IMR-90 (cell line): Measurements from ENCODE around the gene GBE1. TPM values are rescaled to one million over a fixed set of nuclear protein-coding genes. Genes with fewer than 3 reads are reported as not detected.

ENCODE experiments used
- ATAC-seq: fragments of 200-7000 bp; cut with Tn5 transposase; 2 replicates; pipeline ENCODE4 v1.9.1; 2020; ENCODE audit warnings: low read depth, mild to moderate bottlenecking, moderate library complexity
- BruUV-seq: library from RNA; stranded (reverse); fragments of 400-500 nt; replicated peaks from 2 replicates; lab custom pipeline; 2021; lab: Mats Ljungman, UMichigan
- CTCF ChIA-PET: fragments of 300-600 bp; formaldehyde crosslinking; extraction: SDS; loops from one replicate; lab custom pipeline; 2021; ENCODE audit warnings: antibody characterized with exemption; lab: Yijun Ruan, JAX
- POLR2A ChIA-PET: fragments of 300-600 bp; sonication (Branson Sonifier 250); formaldehyde crosslinking; loops from one replicate; lab custom pipeline; 2022; ENCODE audit warnings: antibody characterized with exemption; ENCODE audit not compliant: unreplicated experiment; lab: Charles Lee
- DNase-seq: peaks from one replicate; pipeline ENCODE4 v3.0.0; 2013
- H2AFZ ChIP-seq: replicated peaks from 2 replicates; pipeline ENCODE3; 2013; ENCODE audit warnings: low read length, mild to moderate bottlenecking; ENCODE audit not compliant: poor library complexity
- H2AK5ac ChIP-seq: 2 replicates; pipeline ENCODE4 v1.6.1; 2013; ENCODE audit warnings: low read depth, low read length, inconsistent platforms
- H2AK9ac ChIP-seq: replicated peaks from 2 replicates; pipeline ENCODE3; 2013; ENCODE audit warnings: mild to moderate bottlenecking, low read depth, low read length, moderate library complexity; ENCODE audit not compliant: poor library complexity
- H2BK120ac ChIP-seq: 2 replicates; pipeline ENCODE4 v1.6.1; 2013; ENCODE audit warnings: low read depth, low read length, inconsistent platforms
- H2BK15ac ChIP-seq: 3 replicates; pipeline ENCODE4 v1.6.1; 2013; ENCODE audit warnings: low read depth, low read length, inconsistent platforms
- H2BK20ac ChIP-seq: 2 replicates; pipeline ENCODE4 v1.6.1; 2013; ENCODE audit warnings: low read depth, mild to moderate bottlenecking, inconsistent platforms, low read length, moderate library complexity
- H2BK5ac ChIP-seq: 2 replicates; pipeline ENCODE4 v1.6.1; 2013; ENCODE audit warnings: mild to moderate bottlenecking, low read depth, low read length, inconsistent platforms; ENCODE audit not compliant: poor library complexity, severe bottlenecking
- H3K14ac ChIP-seq: replicated peaks from 2 replicates; pipeline ENCODE4 v1.6.1; 2013; ENCODE audit warnings: low read depth, low read length, inconsistent platforms
- H3K18ac ChIP-seq: 2 replicates; pipeline ENCODE4 v1.6.1; 2013; ENCODE audit warnings: low read depth, low read length, control low read depth
- H3K23ac ChIP-seq: 2 replicates; pipeline ENCODE4 v1.6.1; 2013; ENCODE audit warnings: low read depth, low read length, inconsistent platforms
- H3K27ac ChIP-seq: 2 replicates; pipeline ENCODE4 v1.5.1; 2013; ENCODE audit warnings: mild to moderate bottlenecking, control low read depth, low read length; ENCODE audit not compliant: insufficient read depth
- H3K27me3 ChIP-seq: 2 replicates; pipeline ENCODE4 v1.6.1; 2013; ENCODE audit warnings: low read length; ENCODE audit not compliant: control insufficient read depth, insufficient read depth
- H3K36me3 ChIP-seq: 2 replicates; pipeline ENCODE4 v1.6.1; 2013; ENCODE audit warnings: low read length, mixed read lengths; ENCODE audit not compliant: control insufficient read depth, insufficient read depth
- H3K4ac ChIP-seq: 2 replicates; pipeline ENCODE4 v1.6.1; 2013; ENCODE audit warnings: low read depth, low read length, inconsistent platforms
- H3K4me1 ChIP-seq: 2 replicates; pipeline ENCODE4 v1.6.1; 2013; ENCODE audit warnings: low read length, mixed read lengths; ENCODE audit not compliant: control insufficient read depth, insufficient read depth
- H3K4me2 ChIP-seq: 2 replicates; pipeline ENCODE4 v1.6.1; 2013; ENCODE audit warnings: low read depth, mild to moderate bottlenecking, control low read depth, low read length, moderate library complexity
- H3K4me3 ChIP-seq: 2 replicates; pipeline ENCODE4 v1.5.1; 2013; ENCODE audit warnings: low read depth, mild to moderate bottlenecking, control low read depth, low read length, moderate library complexity; ENCODE audit not compliant: insufficient read depth
- H3K56ac ChIP-seq: 2 replicates; pipeline ENCODE4 v1.6.1; 2013; ENCODE audit warnings: low read length, inconsistent platforms; ENCODE audit not compliant: insufficient read depth; ENCODE audit errors: extremely low read depth
- H3K79me1 ChIP-seq, 2 experiments: 2 replicates each; pipeline ENCODE4 v1.6.1; 2013; ENCODE audit warnings: low read length in 2 of 2, inconsistent platforms in 1 of 2, low read depth in 1 of 2
- H3K9ac ChIP-seq: 2 replicates; pipeline ENCODE4 v1.6.1; 2013; ENCODE audit warnings: low read depth, low read length, control low read depth
- H3K9me1 ChIP-seq: 2 replicates; pipeline ENCODE4 v1.6.1; 2013; ENCODE audit warnings: low read length, inconsistent platforms; ENCODE audit not compliant: insufficient read depth
- H3K9me3 ChIP-seq: 2 replicates; pipeline ENCODE4 v1.6.1; 2013; ENCODE audit warnings: low read length; ENCODE audit not compliant: control insufficient read depth, insufficient read depth
- H4K20me1 ChIP-seq: 2 replicates; pipeline ENCODE4 v1.6.1; 2013; ENCODE audit warnings: low read length, inconsistent platforms; ENCODE audit not compliant: insufficient read depth
- H4K5ac ChIP-seq: 2 replicates; pipeline ENCODE4 v1.6.1; 2013; ENCODE audit warnings: mild to moderate bottlenecking, low read depth, low read length, control low read depth
- H4K8ac ChIP-seq, 2 experiments: 2 replicates each; pipeline ENCODE4 v1.6.1; 2013; ENCODE audit warnings: low read depth in 2 of 2, low read length in 2 of 2, control low read depth in 1 of 2, inconsistent platforms in 1 of 2
- H4K91ac ChIP-seq: 2 replicates; pipeline ENCODE4 v1.6.1; 2013; ENCODE audit warnings: low read depth, low read length, inconsistent platforms; ENCODE audit not compliant: insufficient read depth
- CEBPB ChIP-seq: IDR thresholded peaks from 2 replicates; pipeline ENCODE4 v1.6.1; 2012; ENCODE audit warnings: low read depth, low read length, improper control_type of control experiment
- CHD1 ChIP-seq: IDR thresholded peaks from 2 replicates; pipeline ENCODE4 v1.6.1; 2012; ENCODE audit warnings: low read depth, low read length, improper control_type of control experiment
- FOS ChIP-seq: fragments of 150-350 bp; IDR thresholded peaks from 2 replicates; pipeline ENCODE4 v1.6.1; 2016; ENCODE audit warnings: low read depth, low read length
- RAD21 ChIP-seq: IDR thresholded peaks from 2 replicates; pipeline ENCODE4 v1.6.1; 2012; ENCODE audit warnings: low read length, improper control_type of control experiment
- RCOR1 ChIP-seq: IDR thresholded peaks from 2 replicates; pipeline ENCODE4 v1.6.1; 2012; ENCODE audit warnings: mild to moderate bottlenecking, low read length, improper control_type of control experiment; ENCODE audit not compliant: insufficient replicate concordance
- RFX5 ChIP-seq: IDR thresholded peaks from 2 replicates; pipeline ENCODE4 v1.8.0; 2012; ENCODE audit warnings: low read depth, mild to moderate bottlenecking, low read length, moderate library complexity
- USF2 ChIP-seq: fragments of 150-350 bp; IDR thresholded peaks from 2 replicates; pipeline ENCODE4 v1.6.1; 2017; ENCODE audit warnings: mild to moderate bottlenecking, antibody characterized with exemption, low read length, low read depth
- dilution Hi-C: fragments of 300-500 bp; cut with HindIII; formaldehyde crosslinking; loops from one replicate; pipeline ENCODE4 v1.14.3; 2018; ENCODE audit warnings: low sequenced_read_pairs; ENCODE audit not compliant: unreplicated experiment
- in situ Hi-C: fragments of 300-500 bp; cut with MboI; formaldehyde crosslinking; loops from 3 replicates; pipeline ENCODE4 v1.14.3; 2019; ENCODE audit warnings: low sequenced_read_pairs, inconsistent platforms, mixed read lengths
- intact Hi-C: fragments of 100-400 bp; cut with micrococcal nuclease; formaldehyde crosslinking; loops from 2 replicates; pipeline ENCODE4 v1.10.0; 2022
- polyA plus RNA-seq, 3 experiments: library from polyadenylated mRNA; depleted of rRNA; stranded (reverse); fragments of >200 nt; gene quantifications; 2 replicates each; pipeline ENCODE4 v1.2.3, GENCODE V29; 2012; ENCODE audit warnings: low replicate concordance in 1 of 3
- total RNA-seq: library from RNA; depleted of rRNA; stranded (reverse); fragments of >200 nt; gene quantifications from 2 replicates; pipeline ENCODE4 v1.2.3, GENCODE V29; 2012
- TF ChIP-seq, protein P1 (sequence below): conservative IDR thresholded peaks from 2 replicates; pipeline ENCODE4 v1.5.1; 2012; ENCODE audit warnings: mild to moderate bottlenecking, low read depth, low read length, improper control_type of control experiment

Gene GBE1
- total and polyA plus RNA-seq, 2 of the 4 experiments (the other 2 are of a cell fraction) = 36.7 to 90.3 TPM

- Histone ChIP-seq H3K18ac (no peak overlapping the region), H3K36me3 (no peaks in the 10 kb centered on the region), H3K56ac (no peak overlapping the region), H3K4me3 (no peak overlapping the region), H2BK120ac (no peak overlapping the region), H3K9ac (no peak overlapping the region), H3K9me1 (no peaks in the 10 kb centered on the region), H4K8ac (no peak overlapping the region), H3K4me2 (no peak overlapping the region), H2AK5ac (no peak overlapping the region), H2AFZ (no peak overlapping the region), H4K5ac (no peak overlapping the region), H3K27me3 (no peaks in the 10 kb centered on the region), H4K91ac (no peak overlapping the region), H3K9me3 (no peaks in the 10 kb centered on the region), H2BK5ac (no peak overlapping the region), H4K20me1 (no peaks in the 10 kb centered on the region), H2BK15ac (no peak overlapping the region), H3K4ac (no peak overlapping the region), H2AK9ac (no peak overlapping the region), H3K79me1 (no peaks in the 10 kb centered on the region), H3K23ac (no peak overlapping the region), H3K4me1 (no peaks in the 10 kb centered on the region), H3K14ac (no peak overlapping the region), H2BK20ac (no peak overlapping the region), H3K27ac (no peak overlapping the region)
- intact Hi-C loops (no loop called here), in situ Hi-C loops (no loop called here), dilution Hi-C loops (no loop called here)
- ChIA-PET POLR2A (no interaction called here), CTCF (no interaction called here)
- ATAC-seq (no peak), DNase-seq (no peak)
- no peak for TF ChIP-seq USF2
- no peak for TF ChIP-seq RAD21
- TF ChIP-seq, protein P1, sequence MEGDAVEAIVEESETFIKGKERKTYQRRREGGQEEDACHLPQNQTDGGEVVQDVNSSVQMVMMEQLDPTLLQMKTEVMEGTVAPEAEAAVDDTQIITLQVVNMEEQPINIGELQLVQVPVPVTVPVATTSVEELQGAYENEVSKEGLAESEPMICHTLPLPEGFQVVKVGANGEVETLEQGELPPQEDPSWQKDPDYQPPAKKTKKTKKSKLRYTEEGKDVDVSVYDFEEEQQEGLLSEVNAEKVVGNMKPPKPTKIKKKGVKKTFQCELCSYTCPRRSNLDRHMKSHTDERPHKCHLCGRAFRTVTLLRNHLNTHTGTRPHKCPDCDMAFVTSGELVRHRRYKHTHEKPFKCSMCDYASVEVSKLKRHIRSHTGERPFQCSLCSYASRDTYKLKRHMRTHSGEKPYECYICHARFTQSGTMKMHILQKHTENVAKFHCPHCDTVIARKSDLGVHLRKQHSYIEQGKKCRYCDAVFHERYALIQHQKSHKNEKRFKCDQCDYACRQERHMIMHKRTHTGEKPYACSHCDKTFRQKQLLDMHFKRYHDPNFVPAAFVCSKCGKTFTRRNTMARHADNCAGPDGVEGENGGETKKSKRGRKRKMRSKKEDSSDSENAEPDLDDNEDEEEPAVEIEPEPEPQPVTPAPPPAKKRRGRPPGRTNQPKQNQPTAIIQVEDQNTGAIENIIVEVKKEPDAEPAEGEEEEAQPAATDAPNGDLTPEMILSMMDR = no peak
- TF ChIP-seq FOS = no peak
- no peak for TF ChIP-seq RFX5
- no peak for TF ChIP-seq CEBPB
- TF ChIP-seq RCOR1 = no peak
- TF ChIP-seq CHD1 = no peak
- no TSS peak for BruUV-seq
Measured at GRCh38 chr3:81789691-81790090, 28.2 kb upstream of the GBE1 start.
